ENCODE data around the gene HEATR5A. TPM values are rescaled to one million over a fixed set of nuclear protein-coding genes. Genes with fewer than 3 reads are reported as not detected.
A peak's percentile ranks its signal among the peaks of the same experiment; 100 is the strongest.

HEATR5A gene
- total and polyA plus RNA-seq, 10 of the 15 experiments (the other 5 are each of a cell fraction or from before 2014, with no cell fraction given) = 5.1 to 37.1 (median 13.8) TPM

- Histone ChIP-seq H3K79me2 (ENCODE audit: control insufficient read depth, insufficient read depth, low read length) (no peaks in the 10 kb centered on the region; the same call in none of the 2 replicates), H2AFZ (ENCODE audit: control insufficient read depth, low read depth, low read length) (peak overlapping the region; percentile 70), H4K20me1 (ENCODE audit: control insufficient read depth, insufficient read depth) (no peaks in the 10 kb centered on the region), H3K9me3 (replicated peaks; ENCODE audit: control insufficient read depth, insufficient read depth, low read length) (no peaks in the 10 kb centered on the region), H3K36me3 (ENCODE audit: control insufficient read depth in 2 of 2, insufficient read depth in 2 of 2, low read length in 1 of 2) (no peaks in the 10 kb centered on the region), H3K9ac (ENCODE audit: control insufficient read depth, insufficient read depth, low read length) (peak overlapping the region; percentile 88), H3K4me3 (peak overlapping the region; percentile 91), H3K27me3 (replicated peaks in 1 of 2; ENCODE audit: control insufficient read depth in 2 of 2, insufficient read depth in 2 of 2, low read length in 1 of 2) (no peaks in the 10 kb centered on the region), H3K4me1 (ENCODE audit: control insufficient read depth, insufficient read depth, low read length) (no peaks in the 10 kb centered on the region), H3K27ac (ENCODE audit: control insufficient read depth, insufficient read depth) (peak overlapping the region; percentile 50), H3K4me2 (ENCODE audit: control insufficient read depth, insufficient read depth) (peak overlapping the region; percentile 72; the same call in 1 of the 2 replicates)
- TF ChIP-seq, protein P1, sequence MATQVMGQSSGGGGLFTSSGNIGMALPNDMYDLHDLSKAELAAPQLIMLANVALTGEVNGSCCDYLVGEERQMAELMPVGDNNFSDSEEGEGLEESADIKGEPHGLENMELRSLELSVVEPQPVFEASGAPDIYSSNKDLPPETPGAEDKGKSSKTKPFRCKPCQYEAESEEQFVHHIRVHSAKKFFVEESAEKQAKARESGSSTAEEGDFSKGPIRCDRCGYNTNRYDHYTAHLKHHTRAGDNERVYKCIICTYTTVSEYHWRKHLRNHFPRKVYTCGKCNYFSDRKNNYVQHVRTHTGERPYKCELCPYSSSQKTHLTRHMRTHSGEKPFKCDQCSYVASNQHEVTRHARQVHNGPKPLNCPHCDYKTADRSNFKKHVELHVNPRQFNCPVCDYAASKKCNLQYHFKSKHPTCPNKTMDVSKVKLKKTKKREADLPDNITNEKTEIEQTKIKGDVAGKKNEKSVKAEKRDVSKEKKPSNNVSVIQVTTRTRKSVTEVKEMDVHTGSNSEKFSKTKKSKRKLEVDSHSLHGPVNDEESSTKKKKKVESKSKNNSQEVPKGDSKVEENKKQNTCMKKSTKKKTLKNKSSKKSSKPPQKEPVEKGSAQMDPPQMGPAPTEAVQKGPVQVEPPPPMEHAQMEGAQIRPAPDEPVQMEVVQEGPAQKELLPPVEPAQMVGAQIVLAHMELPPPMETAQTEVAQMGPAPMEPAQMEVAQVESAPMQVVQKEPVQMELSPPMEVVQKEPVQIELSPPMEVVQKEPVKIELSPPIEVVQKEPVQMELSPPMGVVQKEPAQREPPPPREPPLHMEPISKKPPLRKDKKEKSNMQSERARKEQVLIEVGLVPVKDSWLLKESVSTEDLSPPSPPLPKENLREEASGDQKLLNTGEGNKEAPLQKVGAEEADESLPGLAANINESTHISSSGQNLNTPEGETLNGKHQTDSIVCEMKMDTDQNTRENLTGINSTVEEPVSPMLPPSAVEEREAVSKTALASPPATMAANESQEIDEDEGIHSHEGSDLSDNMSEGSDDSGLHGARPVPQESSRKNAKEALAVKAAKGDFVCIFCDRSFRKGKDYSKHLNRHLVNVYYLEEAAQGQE (IDR thresholded peaks at IDR 0.05; ENCODE audit: low read depth, low read length) = 0 out of 2 replicates have a peak, but pooled peaks have one; percentile 3
- TF ChIP-seq FOXM1 (IDR thresholded peaks at IDR 0.05; ENCODE audit: low read depth, low read length) = no peak
- TF ChIP-seq IKZF2 (IDR thresholded peaks at IDR 0.05) = no peak
- TF ChIP-seq STAT1 (conservative IDR thresholded peaks at IDR 0.05) = no peak
- no peak for TF ChIP-seq NR2C2 (IDR thresholded peaks at IDR 0.05; ENCODE audit: borderline replicate concordance, control insufficient read depth, insufficient read length, low read depth)
- no peak for TF ChIP-seq NFXL1 (IDR thresholded peaks at IDR 0.05; ENCODE audit: borderline replicate concordance)
- no peak for TF ChIP-seq RAD21 (IDR thresholded peaks at IDR 0.05; ENCODE audit: insufficient read depth, low read depth, low read length)
- BruUV-seq (replicated peaks) = no TSS peak
- no peak for DNase-seq (ENCODE audit: low read depth, low spot score)
- RAD21 ChIA-PET (ENCODE audit: unreplicated experiment) = interaction anchor here (0.6 to 2.5 kb wide), 11 partner anchors 10 to 835 kb away, joined by 3 to 11 read pairs (median 4); partner anchors contain the start of genes DTD2 and HECTD1
- CTCF ChIA-PET = interaction anchor here (0.9 to 1.9 kb wide), 6 partner anchors 8 to 44 kb away, joined by 3 to 15 read pairs (median 3); partner anchors contain the start of gene DTD2
- POLR2A ChIA-PET = interaction anchor here (0.5 to 1.8 kb wide), 12 partner anchors 9 to 276 kb away, joined by 3 to 12 read pairs (median 4); partner anchors contain the start of genes DTD2 and HECTD1
- SMC1A ChIA-PET (ENCODE audit: uncharacterized antibody, unreplicated experiment) = interaction anchor here (0.6 to 2.7 kb wide), 6 partner anchors 9 to 214 kb away, joined by 3 to 11 read pairs (median 4); partner anchors contain the start of gene DTD2
- FAIRE-seq = no peak
- in situ Hi-C loops (cut with MboI) (no loop called here), intact Hi-C loops (cut with micrococcal nuclease; ENCODE audit: unreplicated experiment) (loop anchor here (5.0 kb wide), 2 partner anchors 37 to 213 kb away; partner anchors contain the start of genes DTD2 and HECTD1)
- peak; percentile 61 for ATAC-seq
- WGBS (ENCODE audit: insufficient coverage, insufficient replicate concordance, low lambda C conversion rate, missing lambda C conversion rate) = 1% methylated on average over 33 of the region's 33 CpGs
Measured at GRCh38 chr14:31419967-31420318, 407 bp downstream of the HEATR5A start.
